ENCODE data around the gene ABTB2.
"Not testable (repeated sequence)": the region's sequence is repeated elsewhere in the genome, so short reads cannot be mapped to it uniquely, and the experiment has no call there.

The ABTB2 gene

GRCh38 chr11:34182425-34182824 lies 175.4 kb downstream of the ABTB2 start:
- DNase-seq, result no peak

- DNase-seq, result no peak
These were observed 175.9 kb downstream of the ABTB2 start for GRCh38 chr11:34181856-34182405.

- no peak for DNase-seq
These were observed 176.6 kb downstream of the ABTB2 start for GRCh38 chr11:34181251-34181650.

- not testable (repeated sequence) for DNase-seq
These were observed 177.0 kb downstream of the ABTB2 start for GRCh38 chr11:34180814-34181165.

GRCh38 chr11:34180040-34180813 lies 177.6 kb downstream of the ABTB2 start:
- no peak for DNase-seq

- DNase-seq, result no peak
These were observed 178.7 kb downstream of the ABTB2 start for GRCh38 chr11:34179026-34179675.

- no peak for DNase-seq
These were observed 179.5 kb downstream of the ABTB2 start for GRCh38 chr11:34178209-34178821.

GRCh38 chr11:34176751-34177209 lies 181.0 kb downstream of the ABTB2 start:
- no peak for DNase-seq

- DNase-seq, result no peak
These were observed 182.4 kb downstream of the ABTB2 start for GRCh38 chr11:34175284-34176019.

GRCh38 chr11:34174412-34175041 lies 183.3 kb downstream of the ABTB2 start:
- DNase-seq, result no peak

- no peak for DNase-seq
These were observed 184.8 kb downstream of the ABTB2 start for GRCh38 chr11:34173050-34173449.

- no peak for DNase-seq
These were observed 188.1 kb downstream of the ABTB2 start for GRCh38 chr11:34169686-34170085.

- no peak for DNase-seq
These were observed 189.0 kb downstream of the ABTB2 start for GRCh38 chr11:34168642-34169420.

- no peak for DNase-seq
These were observed 189.8 kb downstream of the ABTB2 start for GRCh38 chr11:34167961-34168360.

- DNase-seq, result no peak
These were observed 190.7 kb downstream of the ABTB2 start for GRCh38 chr11:34166806-34167740.

GRCh38 chr11:34165786-34166555 lies 191.8 kb downstream of the ABTB2 start:
- no peak for DNase-seq

- DNase-seq, result no peak
These were observed 192.7 kb downstream of the ABTB2 start for GRCh38 chr11:34165121-34165520.

- DNase-seq, result no peak
These were observed 195.0 kb downstream of the ABTB2 start for GRCh38 chr11:34162856-34163255.

GRCh38 chr11:34162493-34162820 lies 195.4 kb downstream of the ABTB2 start:
- no peak for DNase-seq
